DOHH2 (cell line): Measurements from ENCODE around the gene ACTN4.

Experiments
- CTCF ChIP-seq: fragments of 200-600 bp; sonication (generic); IDR thresholded peaks from one replicate; pipeline ENCODE4 v1.5.1; 2014; ENCODE audit warnings: antibody characterized with exemption, mild to moderate bottlenecking, low read depth, low read length; ENCODE audit not compliant: poor library complexity, severe bottlenecking
- EZH2phosphoT487 ChIP-seq: fragments of 200-600 bp; sonication (generic); IDR thresholded peaks from 2 replicates; pipeline ENCODE4 v1.6.1; 2017; ENCODE audit warnings: borderline replicate concordance, mild to moderate bottlenecking, antibody characterized with exemption, low read length, moderate library complexity, mixed read lengths

- no peak for TF ChIP-seq CTCF
- TF ChIP-seq EZH2phosphoT487: no peak
Observed at GRCh38 chr19:38657633-38658222, 10.3 kb downstream of the ACTN4 start.
